Aorta (tissue), 5 donors: Measurements from ENCODE around the gene POP7. TPM values are rescaled to one million over a fixed set of nuclear protein-coding genes. Genes with fewer than 3 reads are reported as not detected.
A peak's percentile ranks its signal among the peaks of the same experiment; 100 is the strongest.

Source experiments
- ATAC-seq: fragments of 200-7000 bp; cut with Tn5 transposase; one replicate; pipeline ENCODE4 v1.9.1; 2022; ENCODE audit warnings: moderate library complexity; ENCODE audit not compliant: low FRiP score
- DNase-seq, 2 donors: peaks; one replicate each; pipeline ENCODE4 v3.0.0-alpha.2; 2020
- H3K27ac ChIP-seq, 2 donors: one replicate each; pipeline ENCODE4 v1.5.1; 2013; ENCODE audit warnings: low read length in 2 of 2, mild to moderate bottlenecking in 2 of 2, moderate library complexity in 2 of 2, control low read depth in 1 of 2, inconsistent platforms in 1 of 2, low read depth in 1 of 2
- H3K27me3 ChIP-seq, 2 donors: one replicate each; pipeline ENCODE4 v1.6.1; 2013; ENCODE audit warnings: control low read depth in 1 of 2, low read length in 1 of 2, mild to moderate bottlenecking in 1 of 2, moderate library complexity in 1 of 2; ENCODE audit not compliant: insufficient read depth in 2 of 2, control insufficient read depth in 1 of 2
- H3K36me3 ChIP-seq, 2 donors: one replicate each; pipeline ENCODE4 v1.6.1; 2013; ENCODE audit warnings: control low read depth in 1 of 2, low read length in 1 of 2, mild to moderate bottlenecking in 1 of 2; ENCODE audit not compliant: insufficient read depth in 2 of 2, control insufficient read depth in 1 of 2
- H3K4me1 ChIP-seq, 2 donors: one replicate each; pipeline ENCODE4 v1.6.1; 2013; ENCODE audit warnings: low read length in 2 of 2, control low read depth in 1 of 2, mild to moderate bottlenecking in 1 of 2, moderate library complexity in 1 of 2; ENCODE audit not compliant: insufficient read depth in 2 of 2, control insufficient read depth in 1 of 2
- H3K4me3 ChIP-seq, 2 donors: one replicate each; pipeline ENCODE4 v1.5.1; 2013; ENCODE audit warnings: low read length in 2 of 2, control low read depth in 1 of 2, mild to moderate bottlenecking in 1 of 2
- H3K9me3 ChIP-seq: one replicate; pipeline ENCODE4 v1.6.1; 2013; ENCODE audit warnings: mild to moderate bottlenecking, low read length; ENCODE audit not compliant: control insufficient read depth
- WGBS, 2 donors: extraction: QIAGEN DNeasy Blood & Tissue Kit; methylation state at CpG; one replicate each; pipeline ENCODE4 v1.1.7; 2013; 5-methylcytosine and 5-hydroxymethylcytosine counted together
- intact Hi-C, 2 donors: fragments of 100-400 bp; cut with DNase I; formaldehyde crosslinking; loops; one replicate each; pipeline versions ENCODE4 v1.14.2 to v1.15.0; 2022
- polyA plus RNA-seq, 2 donors: library from polyadenylated mRNA; stranded (reverse); fragments of 200-250 nt; gene quantifications; one replicate each; pipeline ENCODE4 v1.2.3, GENCODE V29; 2013
- total RNA-seq, 2 donors: library from RNA; stranded (reverse); fragmentation: NEBNext Ultra II Directional; extraction: Animal tissue kit (Norgen Biotek cat#: 25700); gene quantifications; one replicate each; pipeline ENCODE4 v1.2.1, GENCODE V29; 2021
- donor health status: healthy with polysubstance abuse.
- donor health status: Bipolar disorder and iron deficiency.
- donor health status: DM: no; HTN: no; CAD: no.
- donor health status: DM: no; HTN: no; CAD: no.
- donor health status: DM: yes; HTN: yes; CAD: no.

The POP7 gene
- total and polyA plus RNA-seq, 4 donors, result 16.4 to 31.8 (median 23.7) TPM

GRCh38 chr7:100745184-100745583 is 39.3 kb downstream of the POP7 start:
- intact Hi-C loops, result no loop called here
- Histone ChIP-seq H3K4me1 (no peaks in the 10 kb centered on the region), H3K27ac (no peak overlapping the region), H3K9me3 (no peaks in the 10 kb centered on the region), H3K27me3 (no peaks in the 10 kb centered on the region), H3K4me3 (no peak overlapping the region), H3K36me3 (no peaks in the 10 kb centered on the region)
- ATAC-seq (no peak), DNase-seq (peak in 1 of 2 donors; percentile 57)
- WGBS, 2 donors, result 2 to 14% methylated on average over 27 to 28 of the region's 28 CpGs

- intact Hi-C loops, result no loop called here
- DNase-seq, result no peak
- no peaks in the 10 kb centered on the region for H3K27me3 ChIP-seq
- H3K9me3 ChIP-seq, result no peaks in the 10 kb centered on the region
- H3K27ac ChIP-seq, result no peak overlapping the region
- WGBS, 2 donors, result 82 to 88% methylated on average over 5 of the region's 5 CpGs
- H3K36me3 ChIP-seq, result no peaks in the 10 kb centered on the region
- H3K4me1 ChIP-seq, result no peaks in the 10 kb centered on the region
- ATAC-seq, result no peak
- H3K4me3 ChIP-seq, result no peak overlapping the region
These were observed 47.1 kb downstream of the POP7 start for GRCh38 chr7:100752994-100753393.

- Histone ChIP-seq H3K4me1 (no peaks in the 10 kb centered on the region), H3K27me3 (no peaks in the 10 kb centered on the region), H3K4me3 (no peak overlapping the region), H3K9me3 (no peaks in the 10 kb centered on the region), H3K27ac (no peak overlapping the region), H3K36me3 (no peaks in the 10 kb centered on the region)
- 78 to 85% methylated on average over 2 to 3 of the region's 3 CpGs for WGBS, 2 donors
- DNase-seq (no peak), ATAC-seq (no peak)
- intact Hi-C loops, result no loop called here
These were observed 47.8 kb downstream of the POP7 start for GRCh38 chr7:100753750-100754149.

Other genes starting within 250 kb of the POP7 start
- 1 to 10 TPM; 1.0 to 2.0 TPM for gene SPACDR, start 241.9 kb upstream of the POP7 start, total RNA-seq
- under 1 TPM in 1 of 2 donors, not detected in 1; 0.31 TPM for gene SPACDR, start 241.9 kb upstream of the POP7 start, polyA plus RNA-seq
- 10 to 100 TPM; 31.2 to 46.5 TPM for gene TSC22D4, start 226.9 kb upstream of the POP7 start, total RNA-seq
- gene TSC22D4, start 226.9 kb upstream of the POP7 start, polyA plus RNA-seq, result 10 to 100 TPM; 18.8 to 35.5 TPM
- 1 to 10 TPM in 1 of 2 donors, under 1 TPM in 1; 0.75 to 1.3 TPM for gene NYAP1, start 222.2 kb upstream of the POP7 start, total RNA-seq
- gene NYAP1, start 222.2 kb upstream of the POP7 start, polyA plus RNA-seq, result under 1 TPM; 0.18 to 0.25 TPM
- 10 to 100 TPM; 28.4 to 29.2 TPM for gene AGFG2, start 166.9 kb upstream of the POP7 start, total RNA-seq
- gene AGFG2, start 166.9 kb upstream of the POP7 start, polyA plus RNA-seq, result 10 to 100 TPM in 1 of 2 donors, 1 to 10 TPM in 1; 6.4 to 14.6 TPM
- gene SAP25, start 132.2 kb upstream of the POP7 start, total RNA-seq, result 1 to 10 TPM; 2.1 to 7.5 TPM
- 1 to 10 TPM in 1 of 2 donors, under 1 TPM in 1; 0.75 to 9.9 TPM for gene SAP25, start 132.2 kb upstream of the POP7 start, polyA plus RNA-seq
- gene LRCH4, start 120.0 kb upstream of the POP7 start, total RNA-seq, result 10 to 100 TPM; 39.1 to 56.0 TPM
- gene LRCH4, start 120.0 kb upstream of the POP7 start, polyA plus RNA-seq, result 10 to 100 TPM; 26.3 to 68.2 TPM
- under 1 TPM in 1 of 2 donors, not detected in 1; 0.81 TPM for gene FBXO24, start 119.8 kb upstream of the POP7 start, total RNA-seq
- 1 to 10 TPM in 1 of 2 donors, not detected in 1; 1.2 TPM for gene FBXO24, start 119.8 kb upstream of the POP7 start, polyA plus RNA-seq
- gene PCOLCE, start 103.8 kb upstream of the POP7 start, total RNA-seq, result 100 to 1,000 TPM in 1 of 2 donors, 10 to 100 TPM in 1; 75.1 to 277 TPM
- 100 to 1,000 TPM in 1 of 2 donors, 10 to 100 TPM in 1; 34.3 to 341 TPM for gene PCOLCE, start 103.8 kb upstream of the POP7 start, polyA plus RNA-seq
- gene MOSPD3, start 93.6 kb upstream of the POP7 start, total RNA-seq, result 10 to 100 TPM; 15.1 to 19.1 TPM
- 10 to 100 TPM; 14.0 to 33.0 TPM for gene MOSPD3, start 93.6 kb upstream of the POP7 start, polyA plus RNA-seq
- gene TFR2, start 64.6 kb upstream of the POP7 start, total RNA-seq, result 1 to 10 TPM in 1 of 2 donors, under 1 TPM in 1; 0.45 to 2.1 TPM
- not detected for gene TFR2, start 64.6 kb upstream of the POP7 start, polyA plus RNA-seq
- not detected for gene ACTL6B, start 49.7 kb upstream of the POP7 start, total RNA-seq
- not detected for gene ACTL6B, start 49.7 kb upstream of the POP7 start, polyA plus RNA-seq
- 100 to 1,000 TPM; 185 to 204 TPM for gene GNB2, start 32.4 kb upstream of the POP7 start, total RNA-seq
- gene GNB2, start 32.4 kb upstream of the POP7 start, polyA plus RNA-seq, result 100 to 1,000 TPM; 107 to 227 TPM
- gene GIGYF1, start 11.9 kb upstream of the POP7 start, total RNA-seq, result 10 to 100 TPM; 36.0 to 48.1 TPM
- gene GIGYF1, start 11.9 kb upstream of the POP7 start, polyA plus RNA-seq, result 10 to 100 TPM in 1 of 2 donors, 1 to 10 TPM in 1; 6.6 to 51.6 TPM
- gene EPO, start 14.3 kb downstream of the POP7 start, total RNA-seq, result not detected
- gene EPO, start 14.3 kb downstream of the POP7 start, polyA plus RNA-seq, result under 1 TPM in 1 of 2 donors, not detected in 1; 0.26 TPM
- not detected for gene ZAN, start 27.5 kb downstream of the POP7 start, total RNA-seq
- not detected for gene ZAN, start 27.5 kb downstream of the POP7 start, polyA plus RNA-seq
- gene EPHB4, start 121.4 kb downstream of the POP7 start, total RNA-seq, result 10 to 100 TPM; 44.8 to 71.6 TPM
- 1 to 10 TPM; 4.3 to 4.5 TPM for gene EPHB4, start 121.4 kb downstream of the POP7 start, polyA plus RNA-seq
- 10 to 100 TPM; 20.3 to 34.3 TPM for gene SLC12A9, start 146.6 kb downstream of the POP7 start, total RNA-seq
- gene SLC12A9, start 146.6 kb downstream of the POP7 start, polyA plus RNA-seq, result 10 to 100 TPM in 1 of 2 donors, 1 to 10 TPM in 1; 8.5 to 43.9 TPM
- 10 to 100 TPM; 77.3 to 80.3 TPM for gene TRIP6, start 161.3 kb downstream of the POP7 start, total RNA-seq
- gene TRIP6, start 161.3 kb downstream of the POP7 start, polyA plus RNA-seq, result 100 to 1,000 TPM in 1 of 2 donors, 10 to 100 TPM in 1; 39.3 to 136 TPM
- gene SRRT, start 169.0 kb downstream of the POP7 start, total RNA-seq, result 100 to 1,000 TPM in 1 of 2 donors, 10 to 100 TPM in 1; 95.5 to 118 TPM
- gene SRRT, start 169.0 kb downstream of the POP7 start, polyA plus RNA-seq, result 100 to 1,000 TPM in 1 of 2 donors, 10 to 100 TPM in 1; 22.2 to 151 TPM
- gene UFSP1, start 183.6 kb downstream of the POP7 start, total RNA-seq, result 1 to 10 TPM; 2.0 to 2.6 TPM
- gene UFSP1, start 183.6 kb downstream of the POP7 start, polyA plus RNA-seq, result 1 to 10 TPM; 1.5 to 2.0 TPM
- 1 to 10 TPM; 2.0 to 2.6 TPM for gene ACHE, start 189.8 kb downstream of the POP7 start, total RNA-seq
- gene ACHE, start 189.8 kb downstream of the POP7 start, polyA plus RNA-seq, result 1 to 10 TPM; 1.0 to 1.1 TPM
- gene MUC3A, start 243.4 kb downstream of the POP7 start, total RNA-seq, result under 1 TPM; 0.39 to 0.45 TPM
- gene MUC3A, start 243.4 kb downstream of the POP7 start, polyA plus RNA-seq, result 1 to 10 TPM in 1 of 2 donors, not detected in 1; 5.5 TPM